ENCODE results near the gene KLHL22.

The KLHL22 gene

GRCh38 chr22:20524004-20524481, 28.4 kb upstream of the KLHL22 start:
- DNase-seq = no peak

GRCh38 chr22:20523086-20523983, 27.7 kb upstream of the KLHL22 start:
- peak in 1 of 58 donors; percentile 22 for DNase-seq

- no peak for DNase-seq
These were observed 26.8 kb upstream of the KLHL22 start for GRCh38 chr22:20522134-20523004.

GRCh38 chr22:20520093-20520511, 24.5 kb upstream of the KLHL22 start:
- DNase-seq = no peak

- no peak for DNase-seq
These were observed 24.0 kb upstream of the KLHL22 start for GRCh38 chr22:20519558-20519957.

- no peak for DNase-seq
These were observed 22.4 kb upstream of the KLHL22 start for GRCh38 chr22:20517841-20518592.

- no peak for DNase-seq
These were observed 21.8 kb upstream of the KLHL22 start for GRCh38 chr22:20517422-20517821.

- DNase-seq = no peak
These were observed 20.8 kb upstream of the KLHL22 start for GRCh38 chr22:20516399-20516798.

GRCh38 chr22:20514658-20515406, 19.2 kb upstream of the KLHL22 start:
- DNase-seq = no peak

GRCh38 chr22:20511578-20512229, 16.1 kb upstream of the KLHL22 start:
- no peak for DNase-seq

- no peak for DNase-seq
These were observed 15.4 kb upstream of the KLHL22 start for GRCh38 chr22:20510811-20511577.

- peak in 18 of 58 donors; percentile 6 to 71 (median 37) for DNase-seq
These were observed 13.9 kb upstream of the KLHL22 start for GRCh38 chr22:20509344-20510047.

- DNase-seq = no peak
These were observed 13.2 kb upstream of the KLHL22 start for GRCh38 chr22:20508815-20509271.

GRCh38 chr22:20508067-20508755, 12.6 kb upstream of the KLHL22 start:
- peak in 1 of 58 donors; percentile 64 for DNase-seq

GRCh38 chr22:20507253-20508066, 11.9 kb upstream of the KLHL22 start, which contains the start of gene MED15:
MED15 (plus strand) TSS chr22:20507610; CDS start chr22:20507679, 69 bp downstream.
- peak in 57 of 58 donors; percentile 41 to 93 (median 85) for DNase-seq

GRCh38 chr22:20506543-20507252, 11.1 kb upstream of the KLHL22 start:
- DNase-seq = no peak

All from anterior cingulate cortex (tissue), 58 donors.